HG03159 (cell line): Measurements from ENCODE around the gene C4B.
A peak's percentile ranks its signal among the peaks of the same experiment; 100 is the strongest.
"Not testable (repeated sequence)": the region's sequence is repeated elsewhere in the genome, so short reads cannot be mapped to it uniquely, and the experiment has no call there.

Experiments used
- ATAC-seq: cut with Tn5 transposase; IDR thresholded peaks from one replicate; pipeline ENCODE4 v1.9.1; 2021; ENCODE audit warnings: mild to moderate bottlenecking, moderate library complexity; ENCODE audit not compliant: unreplicated experiment

The C4B gene

DNA sequence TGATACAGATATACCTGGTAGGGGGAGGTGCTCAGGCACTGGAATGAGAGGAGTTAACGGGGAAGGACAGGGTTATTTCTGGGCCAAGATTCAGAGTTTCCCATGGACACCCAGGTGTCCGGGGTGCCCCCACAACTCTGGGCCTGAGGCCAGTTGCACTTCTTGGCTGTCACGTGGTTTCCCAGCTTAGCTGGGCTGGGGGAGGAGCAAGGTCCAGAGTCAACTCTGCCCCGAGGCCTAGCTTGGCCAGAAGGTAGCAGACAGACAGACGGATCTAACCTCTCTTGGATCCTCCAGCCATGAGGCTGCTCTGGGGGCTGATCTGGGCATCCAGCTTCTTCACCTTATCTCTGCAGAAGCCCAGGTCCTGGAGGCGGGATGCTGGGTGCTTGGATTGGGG lies at the start of gene C4B:
C4B (plus strand) TSS at position 249 of the 400 bp plus-strand sequence; CDS start at position 300, 51 bp downstream.
- ATAC-seq: not testable (repeated sequence)

GRCh38 chr6:31965700-31966099 lies 48.9 kb upstream of the C4B start:
- no peak for ATAC-seq

GRCh38 chr6:31966506-31966905 lies 48.1 kb upstream of the C4B start:
- ATAC-seq: no peak

GRCh38 chr6:31966997-31967925 lies 47.3 kb upstream of the C4B start:
- no peak for ATAC-seq

DNA sequence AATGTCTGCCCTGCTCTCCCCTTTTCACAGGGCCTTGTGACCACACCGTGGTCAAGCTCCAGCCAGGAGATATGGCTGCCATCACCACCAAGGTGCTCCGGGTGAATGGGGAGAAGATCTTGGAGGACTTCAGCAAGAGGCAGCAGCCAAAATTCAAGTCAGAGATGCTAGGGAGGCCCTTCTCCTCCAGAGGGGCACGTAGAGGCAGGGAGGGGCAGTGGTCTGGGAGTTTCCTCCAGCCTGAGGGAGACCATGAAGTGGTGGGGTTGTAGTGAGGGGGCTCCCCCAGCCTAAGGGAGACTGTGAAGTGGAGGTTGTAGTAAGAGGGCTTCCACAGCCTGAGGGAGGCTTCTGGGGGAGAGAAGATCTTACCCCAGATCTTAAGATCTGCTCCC lies 46.7 kb upstream of the C4B start:
- no peak for ATAC-seq

DNA sequence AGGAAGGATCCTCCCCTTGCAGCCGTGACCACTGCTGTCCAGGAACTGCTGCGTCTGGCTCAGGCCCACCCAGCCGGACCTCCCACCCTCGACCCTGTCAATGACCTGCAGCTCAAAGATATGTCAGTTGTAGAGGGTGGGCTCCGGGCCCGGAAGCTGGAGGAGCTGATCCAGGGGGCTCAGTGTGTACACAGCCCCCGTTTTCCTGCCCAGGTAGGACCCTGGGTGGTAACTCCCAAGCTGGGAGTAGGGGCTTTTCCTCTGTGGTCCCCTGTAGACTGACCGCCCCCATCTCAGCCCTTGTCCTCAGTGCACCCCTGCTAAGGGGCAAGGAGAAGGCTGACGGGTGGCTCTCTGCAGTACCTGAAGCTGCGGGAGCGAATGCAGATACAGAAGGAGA lies 46.3 kb upstream of the C4B start:
- no peak for ATAC-seq

DNA sequence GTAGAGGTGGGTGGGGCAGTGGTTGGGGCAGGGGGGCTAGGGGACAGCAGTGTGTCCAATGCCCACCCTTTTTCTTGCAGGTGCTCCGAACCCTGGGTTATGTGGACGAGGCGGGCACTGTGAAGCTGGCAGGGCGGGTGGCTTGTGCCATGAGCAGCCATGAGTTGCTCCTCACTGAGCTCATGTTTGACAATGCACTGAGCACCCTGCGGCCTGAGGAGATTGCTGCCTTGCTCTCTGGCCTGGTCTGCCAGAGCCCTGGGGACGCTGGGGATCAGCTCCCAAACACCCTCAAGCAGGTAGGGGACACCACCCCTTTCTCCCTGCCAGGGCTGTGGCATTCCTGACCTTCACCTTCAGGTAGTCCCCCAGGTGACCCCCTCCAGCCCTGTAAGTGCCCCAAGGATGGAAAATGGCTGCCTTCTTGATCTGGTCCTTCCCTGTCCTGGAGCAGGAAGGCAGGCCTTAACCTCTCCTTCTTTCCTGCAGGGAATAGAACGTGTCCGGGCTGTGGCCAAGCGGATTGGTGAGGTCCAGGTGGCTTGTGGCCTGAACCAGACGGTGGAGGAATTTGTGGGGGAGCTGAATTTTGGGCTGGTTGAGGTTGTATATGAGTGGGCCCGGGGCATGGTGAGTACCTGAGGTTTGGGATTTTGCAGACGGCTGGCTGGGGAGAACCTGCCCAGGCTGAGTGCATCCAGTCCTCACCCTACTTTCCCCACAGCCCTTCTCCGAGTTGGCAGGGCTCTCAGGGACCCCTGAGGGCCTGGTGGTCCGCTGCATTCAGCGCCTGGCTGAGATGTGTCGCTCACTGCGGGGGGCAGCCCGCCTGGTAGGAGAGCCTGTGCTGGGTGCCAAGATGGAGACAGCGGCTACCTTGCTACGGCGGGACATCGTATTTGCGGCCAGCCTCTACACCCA lies 45.5 kb upstream of the C4B start:
- no peak for ATAC-seq

GRCh38 chr6:31969712-31970603 lies 44.6 kb upstream of the C4B start:
- no peak for ATAC-seq

GRCh38 chr6:31970604-31971271 lies 43.9 kb upstream of the C4B start:
- ATAC-seq: no peak

- no peak for ATAC-seq
Measured at GRCh38 chr6:31971279-31971992, 43.2 kb upstream of the C4B start.

GRCh38 chr6:31971993-31972708 lies 42.4 kb upstream of the C4B start, which contains the start of gene DXO:
Gene DXO, minus strand, starts transcription at chr6:31972138. Its CDS starts 463 bp downstream, at chr6:31971675.
- ATAC-seq: peak; percentile 82

DNA sequence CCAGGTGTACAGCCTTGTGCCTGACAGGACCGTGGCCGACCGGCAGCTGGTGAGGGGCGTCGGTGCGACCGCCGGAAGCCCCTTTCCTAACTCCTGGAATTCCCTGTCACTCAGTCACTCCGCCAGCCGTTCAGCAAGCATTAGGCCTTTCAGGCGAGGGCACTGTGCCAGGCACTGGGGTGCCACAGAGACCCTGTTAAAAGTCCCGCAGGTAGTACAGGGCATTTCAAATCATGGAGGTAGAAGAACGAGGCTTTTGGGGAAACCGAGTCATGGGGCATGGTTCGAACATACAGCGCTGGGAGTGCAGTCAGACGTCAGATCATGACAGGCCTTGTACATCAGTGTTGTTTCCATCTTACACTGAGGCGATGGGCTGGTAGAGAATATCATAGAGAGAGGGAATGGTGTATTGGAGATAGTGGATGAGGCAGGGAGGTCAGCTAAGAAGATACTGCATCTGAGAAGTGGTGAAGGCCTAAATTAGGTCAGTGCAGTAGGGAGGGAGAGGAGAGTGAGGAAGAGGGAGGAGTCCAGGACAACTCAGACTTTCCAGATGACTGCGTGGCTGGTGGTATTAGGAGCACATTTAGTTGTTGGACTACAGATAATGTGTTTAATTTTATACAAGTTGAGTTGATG lies 41.8 kb upstream of the C4B start:
- ATAC-seq: no peak

DNA sequence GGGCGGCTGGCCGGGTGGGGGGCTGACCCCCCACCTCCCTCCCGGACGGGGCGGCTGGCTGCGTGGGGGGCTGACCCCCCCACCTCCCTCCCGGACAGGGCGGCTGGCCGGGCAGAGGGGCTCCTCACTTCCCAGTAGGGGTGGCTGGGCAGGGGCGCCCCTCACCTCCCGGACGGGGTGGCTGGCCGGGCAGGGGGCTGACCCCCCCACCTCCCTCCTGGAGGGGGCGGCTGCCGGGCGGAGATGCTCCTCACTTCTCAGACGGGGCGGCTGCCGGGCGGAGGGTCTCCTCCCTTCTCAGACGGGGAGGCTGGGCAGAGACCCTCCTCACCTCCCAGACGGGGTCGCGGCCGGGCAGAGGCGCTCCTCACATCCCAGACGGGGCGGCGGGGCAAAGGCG lies 38.5 kb upstream of the C4B start:
- ATAC-seq: not testable (repeated sequence)

DNA sequence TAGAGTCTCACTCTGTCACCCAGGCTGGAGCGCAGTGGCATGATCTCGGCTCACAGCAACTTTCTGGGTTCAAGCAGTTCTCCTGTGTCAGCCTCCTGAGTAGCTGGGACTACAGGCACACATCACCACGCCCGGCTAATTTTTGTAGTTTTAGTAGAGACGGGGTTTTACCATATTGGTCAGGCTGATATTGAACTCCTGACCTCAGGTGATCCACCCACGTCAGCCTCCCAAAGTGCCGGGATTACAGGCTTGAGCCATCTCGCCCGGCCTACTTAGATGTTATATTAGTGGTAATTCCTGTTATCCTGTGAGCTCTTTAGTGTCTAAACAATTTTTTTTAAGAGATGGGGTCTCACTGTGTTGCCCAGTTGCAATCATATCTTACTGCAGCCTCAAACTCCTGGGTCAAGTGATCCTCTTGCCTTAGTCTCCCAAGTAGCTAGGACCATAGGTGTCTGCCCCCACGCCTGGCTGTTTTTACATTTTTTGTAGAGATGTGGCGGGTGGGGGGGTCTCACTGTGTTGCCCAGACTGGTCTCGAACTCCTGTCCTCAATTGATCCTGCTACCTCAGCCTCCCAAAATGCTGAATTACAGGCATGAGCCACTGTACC lies 36.7 kb upstream of the C4B start:
- no peak for ATAC-seq

DNA sequence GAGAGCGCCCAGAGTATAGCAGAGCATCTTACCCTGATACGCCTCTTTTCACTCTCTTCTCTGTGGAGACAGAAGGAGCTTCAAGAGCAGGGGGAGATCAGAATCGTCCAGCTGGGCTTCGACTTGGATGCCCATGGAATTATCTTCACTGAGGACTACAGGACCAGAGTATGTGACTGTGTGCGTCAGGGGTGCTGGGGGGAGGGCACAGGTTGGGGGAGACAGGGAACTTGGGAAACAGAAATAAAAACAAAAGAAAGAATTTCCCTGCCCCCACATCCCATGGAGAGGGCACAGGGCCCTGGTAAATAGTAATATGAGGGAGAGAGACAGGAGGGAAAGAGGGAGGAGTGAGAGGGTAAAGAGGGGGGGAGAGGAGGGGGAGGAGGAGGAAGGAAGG lies 35.8 kb upstream of the C4B start:
- no peak for ATAC-seq

GRCh38 chr6:31979238-31979898 lies 35.2 kb upstream of the C4B start:
- no peak for ATAC-seq

- ATAC-seq: not testable (repeated sequence)
Measured at GRCh38 chr6:31980195-31980876, 34.3 kb upstream of the C4B start.
